Endothelial cell of umbilical vein (primary cell): ENCODE measurements around the gene FSD1.

Experiments
- CTCF ChIP-seq, 2 donors: IDR thresholded peaks; 1 replicate in 1 of 2; 2 replicates in 1 of 2; pipeline ENCODE4 v1.5.1; 2011; ENCODE audit warnings: low read length in 2 of 2, mild to moderate bottlenecking in 2 of 2, moderate library complexity in 2 of 2, control low read depth in 1 of 2, inconsistent platforms in 1 of 2, low read depth in 1 of 2; ENCODE audit not compliant: insufficient read depth in 1 of 2; ENCODE audit errors: extremely low read depth in 1 of 2
- EZH2 ChIP-seq: IDR thresholded peaks from 2 replicates; pipeline ENCODE4 v1.6.1; 2012; ENCODE audit warnings: borderline replicate concordance, low read depth, mild to moderate bottlenecking, moderate library complexity, low read length, inconsistent platforms; ENCODE audit not compliant: severe bottlenecking
- GATA2 ChIP-seq: IDR thresholded peaks from 2 replicates; pipeline ENCODE4 v1.7.0; 2011; ENCODE audit warnings: low read depth, mild to moderate bottlenecking, moderate library complexity, mixed read lengths, low read length; ENCODE audit not compliant: insufficient read length, insufficient read depth
- MAX ChIP-seq: IDR thresholded peaks from 2 replicates; pipeline ENCODE4 v1.6.1; 2011; ENCODE audit not compliant: insufficient read depth, insufficient read length
- MYC ChIP-seq: IDR thresholded peaks from one replicate; pipeline ENCODE4 v1.6.1; 2011; ENCODE audit warnings: mild to moderate bottlenecking, low read depth, low read length
- POLR2A ChIP-seq: IDR thresholded peaks from 2 replicates; pipeline ENCODE4 v1.6.1; 2012; ENCODE audit warnings: low read depth, mild to moderate bottlenecking, control low read depth, low read length

- TF ChIP-seq CTCF (IDR thresholded peaks at IDR 0.05; ENCODE audit: extremely low read depth in 1 of 2, insufficient read depth in 1 of 2, low read depth in 1 of 2, low read length in 2 of 2) (no peak), POLR2A (no peak), GATA2 (no peak), MYC (no peak), EZH2 (no peak), MAX (no peak)
Measured at GRCh38 chr19:4326215-4326836, 21.9 kb downstream of the FSD1 start.
